AG04450 (cell line): Measurements from ENCODE around the gene CLEC4D. TPM values are rescaled to one million over a fixed set of nuclear protein-coding genes. Genes with fewer than 3 reads are reported as not detected.

Experiments used
- CTCF ChIA-PET: fragments of 300-600, 350-600 bp; formaldehyde crosslinking; extraction: SDS; loops from one replicate; lab custom pipeline; 2022; ENCODE audit warnings: antibody characterized with exemption, inconsistent platforms; lab: Charles Lee
- POLR2A ChIA-PET: fragments of 350-600 bp; formaldehyde crosslinking; extraction: SDS; loops from one replicate; lab custom pipeline; 2021; ENCODE audit warnings: antibody characterized with exemption, inconsistent platforms; lab: Yijun Ruan, JAX
- DNase-seq: peaks from one replicate; pipeline ENCODE4 v3.0.0-alpha.2; 2011; ENCODE audit warnings: low read depth, low spot score
- H3K27ac ChIP-seq: one replicate; pipeline ENCODE4 v1.5.1; 2012; ENCODE audit warnings: low read depth, low read length, control low read depth
- H3K27me3 ChIP-seq: one replicate; pipeline ENCODE4 v1.6.0; 2012; ENCODE audit warnings: low read length; ENCODE audit not compliant: control insufficient read depth, insufficient read depth
- H3K4me3 ChIP-seq: 2 replicates; pipeline ENCODE4 v1.5.1; 2011; ENCODE audit warnings: mild to moderate bottlenecking, low read depth, low read length, control low read depth
- H3K9me3 ChIP-seq: 2 replicates; pipeline ENCODE4 v1.5.1; 2012; ENCODE audit warnings: low read length; ENCODE audit not compliant: control insufficient read depth, insufficient read depth
- polyA minus RNA-seq: library from RNA; depleted of rRNA, polyadenylated mRNA; stranded (reverse); fragments of >200 nt; gene quantifications from 2 replicates; pipeline ENCODE4 v1.2.3, GENCODE V29; 2011; rRNA and poly(A)+ RNA removed
- polyA plus RNA-seq: library from polyadenylated mRNA; depleted of rRNA; stranded (reverse); fragments of >200 nt; gene quantifications from 2 replicates; pipeline ENCODE4 v1.2.3, GENCODE V29; 2011; rRNA removed
- TF ChIP-seq, protein P1 (sequence below): IDR thresholded peaks from 2 replicates; pipeline ENCODE4 v1.5.1; 2011; ENCODE audit warnings: low read depth, low read length, control low read depth, inconsistent platforms

Gene CLEC4D
- polyA plus RNA-seq = not detected in 2 replicates
- not detected in 2 replicates for polyA minus RNA-seq

DNA sequence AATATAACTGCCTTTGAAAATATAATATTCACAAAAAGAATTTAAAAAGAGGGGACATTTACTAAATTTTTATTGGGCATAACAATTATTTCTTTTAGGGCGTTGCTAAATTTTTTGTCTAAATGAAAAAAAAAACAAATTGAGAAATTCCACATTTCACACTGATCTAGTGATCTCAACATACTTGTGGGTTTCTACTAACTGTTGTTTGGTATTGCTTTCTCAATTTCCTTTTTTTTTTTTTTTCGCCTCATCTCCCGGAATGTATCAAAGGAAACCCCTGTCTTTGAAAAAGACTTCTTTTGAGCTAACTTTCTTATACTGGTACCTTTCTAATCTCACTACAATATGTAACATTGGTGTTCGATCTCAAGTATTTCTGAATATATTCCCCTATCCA, at the start of gene CLEC4D:
Gene CLEC4D (plus strand): TSS at position 248 of the 400 bp plus-strand sequence. CDS start 230 bp downstream, outside the sequence.
- Histone ChIP-seq H3K4me3 (no peak within 1 kb of the TSS), H3K27me3 (no peaks in the 10 kb centered on the region), H3K9me3 (no peaks in the 10 kb centered on the region; the same call in 1 of the 2 replicates), H3K27ac (no peak within 1 kb of the TSS)
- CTCF ChIA-PET = interaction anchor here (0.6 kb wide), 2 partner anchors 525 to 871 kb away, joined by 3 read pairs; no protein-coding TSS in a partner anchor
- POLR2A ChIA-PET = no interaction called here
- TF ChIP-seq, protein P1, sequence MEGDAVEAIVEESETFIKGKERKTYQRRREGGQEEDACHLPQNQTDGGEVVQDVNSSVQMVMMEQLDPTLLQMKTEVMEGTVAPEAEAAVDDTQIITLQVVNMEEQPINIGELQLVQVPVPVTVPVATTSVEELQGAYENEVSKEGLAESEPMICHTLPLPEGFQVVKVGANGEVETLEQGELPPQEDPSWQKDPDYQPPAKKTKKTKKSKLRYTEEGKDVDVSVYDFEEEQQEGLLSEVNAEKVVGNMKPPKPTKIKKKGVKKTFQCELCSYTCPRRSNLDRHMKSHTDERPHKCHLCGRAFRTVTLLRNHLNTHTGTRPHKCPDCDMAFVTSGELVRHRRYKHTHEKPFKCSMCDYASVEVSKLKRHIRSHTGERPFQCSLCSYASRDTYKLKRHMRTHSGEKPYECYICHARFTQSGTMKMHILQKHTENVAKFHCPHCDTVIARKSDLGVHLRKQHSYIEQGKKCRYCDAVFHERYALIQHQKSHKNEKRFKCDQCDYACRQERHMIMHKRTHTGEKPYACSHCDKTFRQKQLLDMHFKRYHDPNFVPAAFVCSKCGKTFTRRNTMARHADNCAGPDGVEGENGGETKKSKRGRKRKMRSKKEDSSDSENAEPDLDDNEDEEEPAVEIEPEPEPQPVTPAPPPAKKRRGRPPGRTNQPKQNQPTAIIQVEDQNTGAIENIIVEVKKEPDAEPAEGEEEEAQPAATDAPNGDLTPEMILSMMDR = no peak
- no peak for DNase-seq

DNA sequence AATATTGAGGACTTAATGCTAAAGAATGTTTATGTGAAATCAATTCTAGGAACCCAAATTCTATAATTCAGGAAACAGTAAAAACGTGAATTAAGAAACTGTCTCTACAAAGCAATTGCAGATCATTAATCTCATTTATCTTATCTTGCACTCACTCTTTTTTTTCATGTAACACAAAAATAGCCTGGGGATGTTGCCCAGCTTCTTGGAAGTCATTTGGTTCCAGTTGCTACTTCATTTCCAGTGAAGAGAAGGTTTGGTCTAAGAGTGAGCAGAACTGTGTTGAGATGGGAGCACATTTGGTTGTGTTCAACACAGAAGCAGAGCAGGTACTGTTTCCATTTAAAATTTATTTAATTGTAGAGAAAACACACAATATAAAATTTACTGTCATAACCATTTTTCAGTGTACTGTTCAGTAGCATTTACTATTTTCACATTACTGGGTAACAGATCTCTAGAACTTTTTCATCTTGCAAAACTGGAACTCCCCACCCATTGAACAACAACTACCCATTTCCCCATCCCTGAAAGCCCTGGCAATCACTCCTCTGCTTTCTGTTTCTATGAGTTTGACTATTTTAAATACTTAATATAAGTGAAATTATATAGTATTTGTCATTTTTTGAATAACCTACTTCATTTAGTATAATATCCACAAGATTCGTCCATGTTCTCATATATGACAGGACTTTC, 47.9 kb upstream of the CLEC4D start:
- TF ChIP-seq, protein P1 = no peak
- Histone ChIP-seq H3K27ac (no peak overlapping the region), H3K27me3 (no peaks in the 10 kb centered on the region), H3K9me3 (no peaks in the 10 kb centered on the region), H3K4me3 (no peak overlapping the region)
- ChIA-PET POLR2A (no interaction called here), CTCF (no interaction called here)
- DNase-seq = no peak

DNA sequence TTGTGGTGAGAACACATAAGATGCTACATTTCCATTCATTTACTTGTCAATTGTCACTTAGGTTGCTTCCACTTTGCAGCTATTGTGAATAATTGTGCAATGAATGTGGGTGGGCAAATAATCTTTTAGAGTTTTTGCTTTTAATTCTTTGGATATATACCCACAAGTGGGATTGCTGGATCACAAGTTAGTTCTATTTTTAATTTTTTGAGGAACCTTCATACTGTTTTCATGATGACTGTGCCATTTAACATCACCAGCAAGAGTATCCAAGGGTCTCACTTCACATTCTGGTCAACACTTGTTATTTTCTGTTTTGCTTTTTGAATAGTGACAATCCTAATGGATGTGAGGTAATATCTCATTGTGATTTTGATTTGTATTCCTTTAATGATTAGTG, 47.1 kb upstream of the CLEC4D start:
- ChIA-PET POLR2A (no interaction called here), CTCF (no interaction called here)
- no peak overlapping the region for H3K27ac ChIP-seq
- H3K27me3 ChIP-seq = no peaks in the 10 kb centered on the region
- DNase-seq = no peak
- no peaks in the 10 kb centered on the region for H3K9me3 ChIP-seq
- no peak overlapping the region for H3K4me3 ChIP-seq
- TF ChIP-seq, protein P1 = no peak

DNA sequence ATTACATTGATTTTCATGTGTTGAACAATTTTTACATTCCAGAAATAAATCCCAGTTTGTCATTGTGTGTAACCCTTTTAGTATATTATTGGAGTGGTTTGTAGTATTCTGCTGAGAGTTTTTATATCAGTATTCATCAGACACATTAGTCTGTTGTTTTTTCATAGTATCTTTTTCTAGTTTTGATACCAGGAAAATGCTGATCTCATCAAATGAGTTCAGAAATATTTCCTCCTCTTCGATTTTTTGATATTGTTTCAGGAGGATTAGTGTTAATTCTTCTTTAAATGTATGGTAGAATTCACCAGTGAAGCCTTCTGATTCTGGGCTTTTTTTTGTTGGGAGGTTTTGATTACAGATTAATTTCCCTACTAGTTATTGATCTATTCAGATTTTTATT, 42.2 kb upstream of the CLEC4D start:
- H3K9me3 ChIP-seq = no peaks in the 10 kb centered on the region
- TF ChIP-seq, protein P1 = no peak

DNA sequence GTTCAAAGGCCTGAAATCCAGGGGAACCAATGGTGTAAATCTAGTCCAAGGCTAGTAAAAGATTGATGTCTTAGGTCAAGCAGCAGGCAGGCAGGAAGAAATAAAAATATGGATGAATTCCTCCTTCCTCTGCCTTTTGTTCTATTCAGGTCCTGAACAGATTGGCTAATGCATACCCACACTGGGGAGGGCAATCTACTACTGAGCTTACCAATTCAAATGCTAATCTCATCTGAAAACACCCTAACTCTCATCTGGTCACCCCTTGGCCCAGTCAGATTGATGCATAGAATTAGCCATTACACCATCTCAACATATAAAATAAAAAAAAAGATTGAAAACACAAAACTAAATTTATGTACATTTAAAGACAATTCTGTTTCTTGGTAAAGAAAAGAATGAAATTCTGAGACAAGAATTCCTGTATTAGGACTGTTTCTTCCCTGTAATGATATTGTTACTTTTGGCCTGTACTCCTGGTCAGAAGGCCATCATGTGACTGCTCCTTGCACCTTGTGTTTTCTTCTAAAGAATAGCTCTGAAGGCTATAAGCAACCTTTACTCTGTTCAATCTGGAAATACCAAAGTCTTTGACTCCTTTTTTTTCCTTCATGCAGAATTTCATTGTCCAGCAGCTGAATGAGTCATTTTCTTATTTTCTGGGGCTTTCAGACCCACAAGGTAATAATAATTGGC, 37.6 kb upstream of the CLEC4D start:
- ChIA-PET CTCF (no interaction called here), POLR2A (no interaction called here)
- no peaks in the 10 kb centered on the region for H3K9me3 ChIP-seq
- no peaks in the 10 kb centered on the region for H3K27me3 ChIP-seq
- H3K27ac ChIP-seq = no peak overlapping the region
- no peak for DNase-seq
- no peak overlapping the region for H3K4me3 ChIP-seq
- TF ChIP-seq, protein P1 = no peak

More for the DNA sequence above, 42.2 kb upstream of the CLEC4D start:
- Histone ChIP-seq H3K27me3 (no peaks in the 10 kb centered on the region), H3K27ac (no peak overlapping the region), H3K4me3 (no peak overlapping the region)
- ChIA-PET CTCF (no interaction called here), POLR2A (no interaction called here)
- DNase-seq = no peak
